HG02852 (cell line): ENCODE measurements around the gene NOX4.
"Not testable (repeated sequence)": the region's sequence is repeated elsewhere in the genome, so short reads cannot be mapped to it uniquely, and the experiment has no call there.

Experiments
- ATAC-seq: cut with Tn5 transposase; IDR thresholded peaks from one replicate; pipeline ENCODE4 v1.9.1; 2021; ENCODE audit warnings: mild to moderate bottlenecking, moderate library complexity; ENCODE audit not compliant: unreplicated experiment

Gene NOX4

DNA sequence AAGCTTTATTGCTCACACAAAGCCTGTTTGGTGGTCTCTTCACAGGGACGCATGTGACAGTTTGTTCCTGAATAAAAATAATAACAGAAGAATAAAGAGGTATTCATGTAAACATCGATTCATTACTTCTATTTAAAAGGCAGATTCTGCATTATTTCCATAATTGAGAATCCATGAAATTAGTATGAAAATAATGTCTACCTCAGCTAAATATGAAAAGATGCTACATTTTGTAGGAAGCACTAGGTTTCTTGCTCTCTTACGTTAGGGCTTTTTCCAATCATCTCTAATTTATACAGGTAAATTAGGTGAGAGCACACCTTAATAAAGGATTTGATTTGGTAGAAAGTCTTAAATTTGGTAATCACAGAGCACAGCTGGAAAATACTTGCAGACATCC lies 103.7 kb downstream of the NOX4 start:
- not testable (repeated sequence) for ATAC-seq

DNA sequence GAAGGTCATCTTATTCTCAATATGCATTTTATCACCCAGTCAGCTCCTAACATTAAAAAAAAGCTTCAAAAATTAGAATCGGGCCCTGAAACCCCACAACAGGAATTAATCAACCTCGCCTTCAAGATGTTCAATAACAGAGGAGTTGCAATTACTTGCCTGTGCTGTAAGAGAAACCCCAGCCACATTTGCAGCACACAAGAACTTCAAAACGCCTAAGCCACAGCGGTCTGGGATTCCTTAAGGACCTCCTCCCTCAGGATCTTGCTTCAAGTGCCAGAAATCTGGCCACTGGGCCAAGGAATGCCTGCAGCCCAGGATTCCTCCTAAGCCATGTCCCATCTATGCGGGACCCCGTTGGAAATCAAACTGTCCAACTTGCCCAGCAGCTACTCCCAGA lies 108.2 kb downstream of the NOX4 start:
- not testable (repeated sequence) for ATAC-seq

DNA sequence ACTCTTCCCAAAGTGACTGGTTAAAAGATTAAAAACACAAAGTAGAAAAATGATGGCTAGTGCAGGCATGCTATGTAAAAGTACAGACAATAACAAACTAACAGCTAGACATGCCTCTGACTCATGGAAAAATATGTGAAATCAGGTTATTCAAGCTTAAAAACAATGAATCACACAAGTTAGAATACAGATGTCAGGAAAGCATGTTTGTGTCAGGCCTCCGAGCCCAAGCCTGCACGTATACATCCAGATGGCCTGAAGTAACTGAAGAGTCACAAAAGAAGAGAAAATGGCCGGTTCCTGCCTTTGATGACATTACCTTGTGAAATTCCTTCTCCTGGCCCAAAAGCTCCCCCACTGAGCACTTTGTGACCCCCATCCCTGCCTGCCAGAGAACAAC lies 110.1 kb downstream of the NOX4 start:
- ATAC-seq: no peak

DNA sequence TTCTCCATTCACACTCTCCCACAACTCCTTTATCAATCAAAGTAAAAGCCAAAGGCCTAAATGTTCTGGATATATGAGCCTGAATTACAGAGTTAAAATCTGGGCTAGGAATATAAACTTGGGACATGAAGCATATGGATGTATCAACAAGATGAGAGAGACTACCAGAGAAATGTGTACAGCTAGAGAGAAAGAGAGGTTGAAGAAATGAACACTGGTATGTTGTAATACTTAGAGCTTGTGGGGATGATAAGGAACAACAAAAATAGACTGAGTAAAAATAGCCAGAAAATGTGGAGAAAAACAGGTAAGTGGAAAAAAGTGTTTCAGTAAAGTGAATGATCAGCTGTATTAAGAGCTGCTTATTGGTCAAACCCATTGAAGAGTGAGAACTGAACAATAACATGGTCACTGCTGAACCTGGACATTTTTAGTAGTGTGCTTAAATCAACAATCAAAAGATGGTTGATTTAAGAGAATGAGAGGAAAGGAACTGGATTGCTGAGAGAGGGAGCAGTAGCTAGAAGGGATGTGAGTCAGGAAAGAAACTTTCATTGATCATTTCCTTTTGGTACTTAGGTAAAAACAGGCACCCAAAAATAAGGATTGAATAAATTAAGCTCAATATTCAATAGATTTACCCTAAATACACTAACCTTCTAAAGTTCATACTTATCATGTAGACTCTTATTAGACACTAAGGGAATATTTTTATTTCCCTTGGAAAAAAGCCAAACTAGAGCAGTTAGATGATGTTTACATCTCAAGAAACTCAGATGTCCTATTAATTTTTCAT lies 111.0 kb downstream of the NOX4 start:
- not testable (repeated sequence) for ATAC-seq

DNA sequence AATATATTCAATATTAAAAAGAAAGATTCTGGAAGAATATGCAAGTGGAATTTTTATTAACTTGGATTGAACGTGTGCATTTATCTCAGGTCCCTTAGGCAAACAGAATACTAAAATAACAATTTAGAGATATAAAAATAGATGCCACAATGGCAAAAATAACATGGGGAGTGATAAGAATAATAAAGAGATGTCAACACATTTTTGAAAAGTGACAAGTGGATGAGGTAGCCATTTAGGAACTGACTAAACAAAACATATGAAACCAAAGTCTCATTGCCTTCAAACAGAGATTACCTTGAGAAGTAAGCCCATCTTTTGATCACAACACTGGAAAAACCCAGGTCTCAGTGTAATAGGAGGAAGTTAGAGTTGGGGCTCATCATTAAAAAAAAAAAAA lies 112.2 kb downstream of the NOX4 start:
- ATAC-seq: not testable (repeated sequence)

DNA sequence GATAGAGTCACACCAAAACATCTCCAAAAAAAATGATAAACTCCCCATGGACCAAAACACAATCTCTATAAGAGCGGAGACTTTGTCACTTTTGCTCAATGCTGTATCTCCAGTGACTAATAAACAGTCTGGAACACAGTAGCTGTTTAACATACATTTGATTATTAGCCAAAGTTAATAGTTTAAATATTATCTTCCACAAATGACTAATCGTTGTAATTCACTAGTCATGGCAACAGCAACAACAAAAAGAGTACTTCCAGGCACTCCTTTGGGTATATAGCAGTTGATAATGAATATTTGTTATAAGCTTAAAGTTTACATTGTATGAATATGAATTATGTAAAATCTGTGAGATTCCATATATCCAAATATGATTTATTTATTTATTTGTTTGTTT lies 121.8 kb downstream of the NOX4 start:
- not testable (repeated sequence) for ATAC-seq

DNA sequence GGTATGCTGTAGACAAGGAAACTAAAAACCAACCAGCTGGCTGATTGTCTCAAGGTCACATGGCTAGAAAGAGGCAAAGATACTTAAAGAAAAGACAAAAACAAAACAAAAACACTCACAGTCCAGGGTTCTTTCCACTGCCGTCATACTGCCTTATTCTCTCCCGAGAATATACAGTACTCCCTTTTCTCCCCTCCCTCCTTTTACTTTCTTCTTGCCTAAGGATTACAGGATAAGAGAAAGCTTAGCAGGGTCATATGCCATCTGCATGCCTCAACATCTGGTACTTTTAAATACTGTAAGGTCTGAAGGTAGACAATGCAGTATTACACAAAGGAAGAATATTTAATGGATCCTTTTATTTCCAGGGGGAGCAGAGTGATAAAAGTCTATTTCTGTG lies 126.3 kb downstream of the NOX4 start:
- ATAC-seq: not testable (repeated sequence)

DNA sequence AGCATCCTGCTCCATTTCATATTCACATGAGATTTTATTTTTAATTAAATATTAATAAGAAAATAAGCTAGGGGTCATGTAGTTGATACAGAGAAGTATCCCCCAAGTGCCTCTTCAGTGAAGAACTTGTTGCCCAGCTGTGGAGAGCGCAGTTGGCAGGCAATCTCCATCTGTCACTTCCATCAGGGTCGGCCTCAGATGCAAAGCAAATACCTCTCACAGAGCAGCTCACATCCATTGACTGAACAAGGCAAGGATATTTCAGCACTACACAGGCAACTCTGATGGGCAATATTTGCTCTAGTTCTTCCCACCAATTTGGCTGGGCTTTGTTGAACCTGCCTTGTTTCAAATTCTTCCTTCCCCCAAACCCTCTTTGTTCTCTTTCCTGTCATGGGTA lies 129.4 kb downstream of the NOX4 start:
- no peak for ATAC-seq

DNA sequence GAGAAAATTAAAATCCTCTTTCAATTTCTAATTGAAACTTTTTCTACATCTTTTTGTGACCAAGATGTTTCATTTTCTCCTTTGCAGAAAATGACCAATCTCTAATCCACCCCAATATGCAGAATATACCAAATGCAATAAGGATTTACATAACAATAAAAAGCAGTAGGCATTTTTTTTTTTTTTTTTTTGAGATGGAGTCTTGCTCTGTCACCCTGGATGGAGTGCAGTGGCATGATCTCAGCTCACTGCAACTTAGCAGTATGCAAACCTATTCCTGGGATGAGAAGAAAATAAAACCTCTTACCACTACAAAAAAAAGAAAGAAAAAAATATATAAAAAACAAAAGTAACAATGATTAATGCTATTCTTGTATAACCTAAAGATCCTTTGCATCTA lies 132.0 kb downstream of the NOX4 start:
- ATAC-seq: not testable (repeated sequence)

DNA sequence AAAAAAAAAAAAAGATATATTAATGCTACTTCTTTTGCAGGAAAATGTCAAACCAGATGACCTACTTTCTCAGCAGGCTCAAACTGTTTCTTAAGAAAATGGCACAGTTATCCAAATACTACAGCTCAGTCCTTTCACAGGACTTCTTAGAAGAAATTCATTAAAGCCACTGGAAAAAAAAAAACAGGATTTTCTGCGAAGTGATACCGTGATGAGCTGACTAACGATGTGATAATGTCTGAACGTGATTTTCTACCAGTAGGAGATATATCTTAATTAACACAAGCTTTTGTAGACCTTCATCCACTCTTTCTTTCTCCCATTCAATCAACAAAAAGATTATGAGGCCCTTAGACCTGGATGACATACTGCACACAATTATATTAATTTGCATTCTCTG lies 132.4 kb downstream of the NOX4 start:
- no peak for ATAC-seq

DNA sequence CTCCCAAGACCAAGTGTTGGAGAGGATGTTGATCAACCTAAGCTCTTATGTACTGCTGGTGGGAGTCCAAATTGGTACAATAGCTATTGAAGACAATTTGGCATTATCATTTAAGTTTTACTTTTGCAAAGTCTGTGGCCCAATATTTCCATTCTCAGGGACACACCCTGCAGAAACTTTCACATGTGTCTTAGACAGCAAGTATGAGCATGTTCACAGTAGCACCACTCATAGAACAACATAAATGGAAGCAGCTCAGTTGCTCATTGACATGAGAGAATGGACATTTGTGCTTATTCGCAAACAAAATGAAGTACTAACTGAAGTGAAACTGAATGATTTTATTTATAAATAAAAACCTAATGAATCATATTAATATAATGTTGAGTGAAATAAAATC lies 135.5 kb downstream of the NOX4 start:
- ATAC-seq: no peak

DNA sequence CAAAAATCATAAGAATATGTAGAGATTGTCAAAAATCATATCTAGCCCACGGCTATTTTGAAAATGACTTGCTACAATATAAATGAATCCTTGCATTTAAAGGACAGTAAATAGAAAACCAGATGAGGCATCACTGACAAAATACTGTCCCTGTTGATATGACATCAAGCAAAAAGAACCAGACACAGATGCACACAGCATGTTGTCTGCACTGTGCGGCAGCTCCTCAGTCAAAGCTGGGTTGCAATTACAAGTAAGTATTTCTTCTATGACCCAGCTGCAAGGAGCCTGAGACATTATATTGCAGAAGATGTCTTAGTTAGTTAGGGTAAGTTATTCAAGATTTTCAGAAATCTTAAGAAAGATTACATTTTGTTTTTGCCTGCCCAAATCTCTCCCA lies 136.7 kb downstream of the NOX4 start:
- not testable (repeated sequence) for ATAC-seq

DNA sequence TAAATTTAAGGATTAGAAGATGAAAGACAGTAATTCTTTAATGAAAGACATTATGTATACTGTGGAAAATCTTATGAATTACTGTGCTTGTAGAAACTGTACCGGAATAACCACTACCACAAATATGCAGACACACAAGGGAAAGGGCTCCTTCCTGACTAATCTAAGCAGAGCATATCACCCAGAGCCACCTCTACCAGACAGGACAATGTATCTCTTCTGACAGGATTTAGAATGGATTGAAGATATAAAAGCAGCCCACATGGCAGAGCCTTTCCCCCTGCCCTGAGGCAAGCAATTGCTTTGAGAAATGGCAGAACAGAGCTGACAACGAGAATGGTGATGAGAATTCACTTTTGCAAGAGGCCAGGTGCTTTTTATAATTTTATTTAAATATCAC lies 144.1 kb downstream of the NOX4 start:
- no peak for ATAC-seq

- ATAC-seq: no peak
Measured at GRCh38 chr11:89346601-89347000, 144.6 kb downstream of the NOX4 start.

GRCh38 chr11:89342880-89343572 lies 148.1 kb downstream of the NOX4 start:
- ATAC-seq: not testable (repeated sequence)

DNA sequence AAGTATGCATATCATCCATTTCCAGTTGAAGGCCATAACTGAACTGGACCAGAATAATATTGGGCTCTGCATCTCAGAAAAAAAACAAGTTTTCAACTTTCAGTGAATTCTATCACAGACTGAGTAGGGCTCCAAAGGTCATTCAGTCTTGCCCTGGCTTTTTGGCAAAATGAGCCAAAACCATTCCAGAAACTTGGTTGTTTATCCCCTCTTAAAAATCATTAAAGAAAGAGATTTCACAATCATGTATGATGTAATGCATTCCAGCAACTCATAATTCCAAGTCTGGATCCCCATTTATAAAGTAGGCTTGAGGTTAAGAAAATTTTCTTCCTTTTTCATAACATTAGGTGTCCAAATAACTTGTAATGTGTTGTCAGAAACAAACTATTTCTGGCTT lies 150.7 kb downstream of the NOX4 start:
- ATAC-seq: not testable (repeated sequence)

- ATAC-seq: not testable (repeated sequence)
Measured at GRCh38 chr11:89338073-89338472, 153.1 kb downstream of the NOX4 start.

DNA sequence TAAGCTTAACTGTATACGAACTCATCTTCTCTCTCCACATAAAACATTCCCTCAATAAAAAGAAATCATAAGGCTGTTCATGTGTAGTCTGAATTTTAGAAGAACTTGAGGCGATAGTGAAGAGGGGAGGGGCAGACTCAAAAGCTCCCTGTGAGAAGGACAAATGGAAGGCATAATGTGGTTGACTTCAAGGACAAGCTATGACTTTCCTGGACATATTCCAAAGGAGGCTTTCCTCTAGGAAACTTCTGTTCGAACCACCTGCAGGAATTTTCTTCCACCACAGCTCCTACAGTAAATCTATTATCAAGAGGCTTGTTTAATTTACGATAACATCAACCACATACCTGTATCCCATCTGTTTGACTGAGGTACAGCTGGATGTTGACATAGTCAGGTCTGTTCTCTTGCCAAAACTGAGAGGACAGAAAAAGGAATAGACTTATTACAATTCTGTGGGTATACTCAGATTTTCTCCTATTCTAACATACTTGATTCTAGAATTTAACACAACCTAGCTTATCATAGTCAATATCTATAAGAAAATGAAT lies 154.0 kb downstream of the NOX4 start:
- not testable (repeated sequence) for ATAC-seq

DNA sequence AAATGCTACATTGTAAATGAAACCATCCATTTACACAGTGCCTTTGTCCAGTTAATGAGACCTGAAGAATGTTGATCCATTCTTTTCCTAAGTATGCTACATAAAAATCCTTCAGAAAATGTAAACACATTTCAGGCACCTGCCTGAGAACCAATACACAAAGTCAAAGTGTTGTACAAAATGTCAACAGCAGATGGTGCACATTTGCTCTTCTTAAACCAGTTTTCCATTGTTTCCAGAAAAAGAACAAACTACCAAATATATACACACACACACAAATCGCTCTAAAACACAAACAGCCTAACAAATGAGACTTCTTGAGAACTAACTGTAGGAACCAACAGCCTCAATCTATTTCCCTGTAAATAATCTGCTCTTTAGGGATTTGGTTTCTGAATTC lies 157.5 kb downstream of the NOX4 start:
- ATAC-seq: not testable (repeated sequence)

DNA sequence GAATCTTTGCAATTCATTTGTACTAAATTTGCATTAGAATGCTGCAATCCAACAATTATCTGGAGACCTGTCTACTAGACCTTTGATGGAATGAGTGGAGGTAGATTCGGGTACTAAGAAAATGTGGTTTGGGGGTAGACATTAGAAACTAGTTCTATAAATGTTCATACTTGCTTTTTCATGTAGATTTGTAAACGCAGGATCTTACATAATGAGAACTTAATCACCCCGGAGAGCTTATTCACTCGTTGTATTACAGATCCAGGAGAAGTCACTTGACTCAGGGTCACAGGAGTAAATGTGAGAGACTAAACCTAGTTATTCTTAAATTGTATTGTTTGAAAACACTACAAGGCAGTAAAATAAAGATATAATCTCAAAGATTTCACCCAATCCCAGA lies 159.2 kb downstream of the NOX4 start:
- not testable (repeated sequence) for ATAC-seq

DNA sequence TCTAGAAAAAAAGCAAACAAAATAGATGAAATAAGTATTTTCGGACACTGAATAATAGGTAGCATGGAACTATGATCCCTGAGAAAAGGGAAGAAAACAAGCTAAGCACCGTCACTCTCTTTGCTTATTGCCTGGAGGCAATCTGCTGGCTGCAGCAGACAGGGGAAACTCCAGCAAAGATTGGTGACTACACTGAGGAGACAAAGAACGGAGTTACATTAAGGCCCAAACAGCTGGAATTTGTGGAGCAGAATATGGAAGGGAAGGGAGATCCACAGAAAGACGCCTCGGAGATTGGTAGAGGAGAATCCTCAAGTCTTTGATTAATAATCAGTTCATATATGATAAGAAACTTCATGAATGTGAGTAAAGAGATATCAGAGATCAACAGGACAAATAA lies 163.3 kb downstream of the NOX4 start:
- no peak for ATAC-seq

DNA sequence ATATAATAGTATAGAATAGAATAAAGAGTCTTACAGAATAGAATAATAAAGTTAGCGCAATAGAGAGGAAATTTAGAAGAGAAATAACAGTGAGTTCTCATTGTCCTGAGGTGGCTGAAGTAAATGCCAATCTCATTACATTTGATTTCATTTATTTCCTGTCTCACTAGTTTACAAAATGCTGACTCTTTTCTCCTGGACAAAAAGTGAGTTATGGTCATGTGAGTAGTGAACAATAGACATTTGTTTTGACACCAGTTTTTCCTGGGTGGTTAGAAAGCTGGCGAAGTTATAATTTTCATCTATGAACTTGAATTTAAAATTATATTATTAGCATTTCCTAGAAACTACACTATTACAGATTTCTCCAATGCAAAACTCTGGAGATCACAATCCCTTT lies 169.8 kb downstream of the NOX4 start:
- ATAC-seq: no peak
